IPS-18a (cell line): ENCODE data around the gene HBG2.
"Not testable (repeated sequence)": the region's sequence is repeated elsewhere in the genome, so short reads cannot be mapped to it uniquely, and the experiment has no call there.

Source experiments
- H3K27ac ChIP-seq: one replicate; pipeline ENCODE4 v1.5.1; 2013; ENCODE audit warnings: low read length
- H3K27me3 ChIP-seq: one replicate; pipeline ENCODE4 v1.6.1; 2013; ENCODE audit warnings: mild to moderate bottlenecking, low read length; ENCODE audit not compliant: control insufficient read depth, insufficient read depth
- H3K36me3 ChIP-seq: one replicate; pipeline ENCODE4 v1.6.1; 2013; ENCODE audit warnings: low read depth, low read length; ENCODE audit not compliant: control insufficient read depth
- H3K4me1 ChIP-seq: one replicate; pipeline ENCODE4 v1.6.1; 2013; ENCODE audit warnings: low read depth, low read length; ENCODE audit not compliant: control insufficient read depth
- H3K4me3 ChIP-seq: one replicate; pipeline ENCODE4 v1.5.1; 2013; ENCODE audit warnings: low read length
- H3K9ac ChIP-seq: one replicate; pipeline ENCODE4 v1.6.1; 2013; ENCODE audit warnings: mild to moderate bottlenecking, low read length, moderate library complexity
- H3K9me3 ChIP-seq: one replicate; pipeline ENCODE4 v1.6.1; 2013; ENCODE audit warnings: low read depth, low read length; ENCODE audit not compliant: control insufficient read depth

Gene HBG2

GRCh38 chr11:5258543-5259262 lies 4.1 kb upstream of the HBG2 start:
- Histone ChIP-seq H3K36me3 (no peaks in the 10 kb centered on the region), H3K4me3 (no peak overlapping the region), H3K9me3 (no peaks in the 10 kb centered on the region), H3K27me3 (no peaks in the 10 kb centered on the region), H3K9ac (no peak overlapping the region), H3K4me1 (peaks cover 17% of the 10 kb centered on the region), H3K27ac (no peak overlapping the region)

GRCh38 chr11:5257296-5257695 lies 2.7 kb upstream of the HBG2 start:
- H3K9ac ChIP-seq, result no peak overlapping the region
- H3K36me3 ChIP-seq, result no peaks in the 10 kb centered on the region
- no peak overlapping the region for H3K27ac ChIP-seq
- no peak overlapping the region for H3K4me3 ChIP-seq
- peaks cover 17% of the 10 kb centered on the region for H3K4me1 ChIP-seq
- H3K27me3 ChIP-seq, result no peaks in the 10 kb centered on the region
- H3K9me3 ChIP-seq, result no peaks in the 10 kb centered on the region

DNA sequence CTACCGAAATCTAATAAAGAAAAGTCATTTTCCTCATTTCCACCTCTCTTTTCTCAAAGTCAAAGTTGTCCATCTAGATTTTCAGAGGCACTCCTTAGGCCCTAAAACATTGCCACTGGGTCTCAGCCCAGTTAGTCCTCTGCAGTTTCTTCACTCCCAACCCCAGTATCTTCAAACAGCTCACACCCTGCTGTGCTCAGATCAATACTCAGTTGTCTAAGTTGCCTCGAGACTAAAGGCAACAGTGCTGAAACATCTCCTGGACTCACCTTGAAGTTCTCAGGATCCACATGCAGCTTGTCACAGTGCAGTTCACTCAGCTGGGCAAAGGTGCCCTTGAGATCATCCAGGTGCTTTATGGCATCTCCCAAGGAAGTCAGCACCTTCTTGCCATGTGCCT lies 558 bp downstream of the HBG2 start:
- not testable (repeated sequence) for H3K27ac ChIP-seq, H3K36me3 ChIP-seq, H3K9ac ChIP-seq, H3K9me3 ChIP-seq, H3K27me3 ChIP-seq, H3K4me3 ChIP-seq
- peaks cover 17% of the 10 kb centered on the region for H3K4me1 ChIP-seq

- H3K4me3 ChIP-seq, H3K27me3 ChIP-seq, H3K9me3 ChIP-seq, H3K27ac ChIP-seq, H3K36me3 ChIP-seq, H3K9ac ChIP-seq: not testable (repeated sequence)
- H3K4me1 ChIP-seq, result peaks cover 14% of the 10 kb centered on the region
Measured at GRCh38 chr11:5253440-5253839, 1.1 kb downstream of the HBG2 start.

- no peak overlapping the region for H3K9ac ChIP-seq
- H3K36me3 ChIP-seq, result no peaks in the 10 kb centered on the region
- no peak overlapping the region for H3K4me3 ChIP-seq
- no peak overlapping the region for H3K27ac ChIP-seq
- H3K9me3 ChIP-seq, result no peaks in the 10 kb centered on the region
- no peaks in the 10 kb centered on the region for H3K27me3 ChIP-seq
- peaks cover 8% of the 10 kb centered on the region for H3K4me1 ChIP-seq
Measured at GRCh38 chr11:5252919-5253265, 1.7 kb downstream of the HBG2 start.

DNA sequence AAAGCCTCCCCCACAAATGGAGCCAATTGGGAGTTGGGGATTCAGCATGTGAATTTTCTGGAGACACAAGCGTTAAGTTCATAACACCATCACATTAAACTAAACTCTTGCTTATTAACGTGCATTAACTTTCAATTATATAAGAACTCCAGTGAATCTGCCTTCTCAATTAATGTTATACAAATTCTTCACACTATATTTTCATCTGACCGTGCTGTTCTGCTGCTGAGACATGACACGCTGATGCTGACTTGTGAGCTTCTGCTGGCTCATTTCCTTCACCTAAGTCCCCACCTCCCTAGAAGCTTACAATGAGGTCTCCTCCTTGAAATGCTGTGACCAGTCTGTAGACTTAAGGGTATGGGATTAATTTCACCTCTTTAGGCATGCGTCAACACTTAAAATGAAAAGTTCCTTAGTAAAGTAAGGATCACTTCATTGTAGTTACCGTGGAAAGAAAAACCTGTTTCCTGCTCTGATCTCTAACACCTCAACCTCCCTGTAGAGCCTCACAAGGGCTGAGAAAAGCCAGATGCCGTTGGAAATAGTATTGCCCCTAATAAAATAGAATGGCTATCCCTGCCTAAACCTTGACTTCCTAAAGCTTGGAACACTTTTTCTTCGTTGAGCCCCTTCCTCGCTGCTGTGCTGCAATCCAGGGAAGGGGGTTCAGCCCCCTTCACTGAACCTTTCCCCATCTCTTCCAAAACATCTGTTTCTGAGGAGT lies 2.2 kb downstream of the HBG2 start:
- Histone ChIP-seq H3K9me3 (no peaks in the 10 kb centered on the region), H3K27ac (no peak overlapping the region), H3K36me3 (no peaks in the 10 kb centered on the region), H3K27me3 (no peaks in the 10 kb centered on the region), H3K4me1 (peaks cover 3% of the 10 kb centered on the region), H3K9ac (no peak overlapping the region), H3K4me3 (no peak overlapping the region)

DNA sequence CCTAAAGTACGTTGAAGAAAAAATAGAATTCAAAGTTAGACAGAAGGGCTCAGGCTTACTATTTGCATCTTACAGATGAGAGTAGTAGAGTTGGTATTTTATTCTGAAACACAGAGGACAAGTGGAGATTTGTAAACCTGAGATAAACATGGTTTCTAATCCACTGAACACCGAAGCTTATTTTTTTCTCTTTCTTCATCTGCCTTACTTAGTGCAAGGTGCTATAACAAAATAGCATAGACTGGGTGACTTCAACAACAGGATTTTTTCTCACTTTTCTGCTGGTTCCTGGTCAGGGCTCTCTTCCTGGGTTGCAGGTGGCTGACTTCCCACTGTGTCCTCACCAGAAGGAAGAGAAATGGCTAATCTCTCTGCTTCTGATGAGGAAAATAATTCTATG lies 2.8 kb downstream of the HBG2 start:
- Histone ChIP-seq H3K4me3 (no peak overlapping the region), H3K9ac (no peak overlapping the region), H3K27me3 (no peaks in the 10 kb centered on the region), H3K36me3 (no peaks in the 10 kb centered on the region), H3K4me1 (peaks cover under 1% of the 10 kb centered on the region), H3K27ac (no peak overlapping the region), H3K9me3 (no peaks in the 10 kb centered on the region)

DNA sequence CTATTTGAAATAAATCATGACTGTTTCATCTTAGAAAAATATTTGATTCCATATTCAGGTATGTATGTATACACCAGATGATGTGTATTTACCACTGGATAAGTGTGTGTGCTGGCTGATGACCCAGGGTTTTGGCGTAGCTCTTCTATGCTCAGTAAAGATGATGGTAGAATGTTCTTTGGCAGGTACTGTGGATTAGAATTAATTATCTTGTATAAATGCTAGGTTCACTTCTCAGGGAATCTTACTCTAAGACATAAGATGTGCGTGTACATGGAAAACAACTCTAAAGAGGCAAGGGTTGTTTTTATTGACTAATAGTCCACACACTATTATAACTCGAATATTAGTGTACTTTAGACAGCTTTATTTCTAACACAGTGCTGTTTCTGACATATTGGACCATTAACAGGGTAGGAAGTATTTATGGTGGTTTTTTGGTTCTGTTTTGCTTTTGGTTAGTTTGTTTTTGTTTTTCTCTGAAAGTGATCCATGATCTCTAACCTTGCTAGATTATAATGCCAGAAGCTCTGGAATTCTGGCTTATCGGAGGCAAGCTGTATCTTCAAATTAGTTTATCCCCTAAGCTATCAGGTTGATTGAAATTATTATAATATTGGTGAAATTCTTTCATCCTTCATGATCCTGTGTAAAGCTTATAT lies 3.9 kb downstream of the HBG2 start:
- H3K9ac ChIP-seq, result no peak overlapping the region
- no peaks in the 10 kb centered on the region for H3K9me3 ChIP-seq
- no peak overlapping the region for H3K4me3 ChIP-seq
- no peaks in the 10 kb centered on the region for H3K36me3 ChIP-seq
- H3K27ac ChIP-seq, result no peak overlapping the region
- H3K27me3 ChIP-seq, result no peaks in the 10 kb centered on the region
- no peaks in the 10 kb centered on the region for H3K4me1 ChIP-seq

GRCh38 chr11:5249807-5250396 lies 4.7 kb downstream of the HBG2 start, which contains the start of gene HBG1:
Gene HBG1, minus strand, starts transcription at chr11:5249857. Its CDS starts 53 bp downstream, at chr11:5249804.
- H3K4me3 ChIP-seq, H3K4me1 ChIP-seq: not testable (repeated sequence)

GRCh38 chr11:5248498-5248897 lies 6.1 kb downstream of the HBG2 start:
- H3K27me3 ChIP-seq, result not testable (repeated sequence)

More at GRCh38 chr11:5249807-5250396, 4.7 kb downstream of the HBG2 start, which contains the start of gene HBG1:
- H3K36me3 ChIP-seq, H3K27ac ChIP-seq, H3K27me3 ChIP-seq, H3K9me3 ChIP-seq, H3K9ac ChIP-seq: not testable (repeated sequence)

DNA sequence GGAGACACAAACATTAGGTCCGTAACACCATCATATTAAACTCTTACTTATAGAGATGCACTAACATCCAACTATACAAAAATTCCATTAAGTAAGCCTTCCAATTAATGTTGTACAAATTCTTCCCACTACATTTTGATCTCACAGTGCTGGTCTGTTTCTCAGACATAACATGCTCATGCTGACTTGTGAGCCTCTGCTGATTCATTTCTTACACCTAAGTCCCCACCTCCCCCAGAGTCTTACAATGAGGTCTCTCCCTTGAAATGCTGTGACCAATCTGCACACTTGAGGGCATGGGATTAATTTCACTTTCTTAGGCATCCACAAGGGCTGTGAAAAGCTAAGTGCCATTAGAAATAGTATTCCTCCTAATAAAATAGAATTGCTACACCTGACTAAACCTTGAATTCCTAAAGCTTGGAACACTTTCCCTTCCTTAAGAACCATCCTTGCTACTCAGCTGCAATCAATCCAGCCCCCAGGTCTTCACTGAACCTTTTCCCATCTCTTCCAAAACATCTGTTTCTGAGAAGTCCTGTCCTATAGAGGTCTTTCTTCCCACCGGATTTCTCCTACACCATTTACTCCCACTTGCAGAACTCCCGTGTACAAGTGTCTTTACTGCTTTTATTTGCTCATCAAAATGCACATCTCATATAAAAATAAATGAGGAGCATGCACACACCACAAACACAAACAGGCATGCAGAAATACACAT lies 6.9 kb downstream of the HBG2 start:
- Histone ChIP-seq H3K36me3 (no peaks in the 10 kb centered on the region), H3K4me1 (no peaks in the 10 kb centered on the region), H3K9ac (no peak overlapping the region), H3K27me3 (no peaks in the 10 kb centered on the region), H3K4me3 (no peak overlapping the region), H3K9me3 (no peaks in the 10 kb centered on the region), H3K27ac (no peak overlapping the region)

More at GRCh38 chr11:5248498-5248897, 6.1 kb downstream of the HBG2 start:
- H3K36me3 ChIP-seq, H3K4me1 ChIP-seq, H3K4me3 ChIP-seq, H3K9ac ChIP-seq, H3K9me3 ChIP-seq, H3K27ac ChIP-seq: not testable (repeated sequence)
